Type B pancreatic cell (in vitro differentiated cells): ENCODE results near the gene CBL. TPM values are rescaled to one million over a fixed set of nuclear protein-coding genes. Genes with fewer than 3 reads are reported as not detected.

Experiments
- DNase-seq: peaks from one replicate; pipeline ENCODE4 v3.0.0; 2021; ENCODE audit warnings: mixed read lengths; ENCODE audit not compliant: unreplicated experiment; ENCODE audit errors: extremely low spot score
- H3K27ac Mint-ChIP-seq: 2 replicates; pipeline ENCODE4 v1.8.0; 2021; ENCODE audit warnings: mild to moderate bottlenecking, mixed read lengths
- H3K27me3 Mint-ChIP-seq: 2 replicates; pipeline ENCODE4 v1.8.0; 2021; ENCODE audit warnings: mixed read lengths
- H3K36me3 Mint-ChIP-seq: 2 replicates; pipeline ENCODE4 v1.8.0; 2021; ENCODE audit warnings: mixed read lengths
- H3K4me1 Mint-ChIP-seq: one replicate; pipeline ENCODE4 v1.8.0; 2021; ENCODE audit warnings: mixed read lengths; ENCODE audit not compliant: unreplicated experiment
- H3K4me3 Mint-ChIP-seq: 2 replicates; pipeline ENCODE4 v1.8.0; 2021; ENCODE audit warnings: mild to moderate bottlenecking, mixed read lengths
- H3K9me3 Mint-ChIP-seq: 2 replicates; pipeline ENCODE4 v1.8.0; 2021; ENCODE audit warnings: mixed read lengths
- CTCF ChIP-seq: fragments of 200-600 bp; sonication (generic); conservative IDR thresholded peaks from 2 replicates; pipeline ENCODE4 v1.5.0; 2021; ENCODE audit warnings: antibody characterized with exemption, mild to moderate bottlenecking
- total RNA-seq: library from RNA; stranded (reverse); gene quantifications from 2 replicates; pipeline ENCODE4 v1.2.1, GENCODE V29; 2021; ENCODE audit warnings: low replicate concordance

The CBL gene
- total RNA-seq, 1 donor from 2014 or later: 21.1 TPM

GRCh38 chr11:119300198-119300964, 94.2 kb downstream of the CBL start:
- no peak overlapping the region for H3K27ac Mint-ChIP-seq
- H3K9me3 Mint-ChIP-seq: no peaks in the 10 kb centered on the region
- TF ChIP-seq CTCF: no peak
- DNase-seq: no peak
- H3K27me3 Mint-ChIP-seq: no peaks in the 10 kb centered on the region
- H3K4me3 Mint-ChIP-seq: no peak overlapping the region
- no peaks in the 10 kb centered on the region for H3K4me1 Mint-ChIP-seq
- peaks cover 52% of the 10 kb centered on the region for H3K36me3 Mint-ChIP-seq

- H3K4me3 Mint-ChIP-seq: no peak overlapping the region
- peaks cover 3% of the 10 kb centered on the region for H3K4me1 Mint-ChIP-seq
- H3K9me3 Mint-ChIP-seq: no peaks in the 10 kb centered on the region
- no peak overlapping the region for H3K27ac Mint-ChIP-seq
- no peaks in the 10 kb centered on the region for H3K27me3 Mint-ChIP-seq
- no peak for TF ChIP-seq CTCF
- H3K36me3 Mint-ChIP-seq: peaks cover 46% of the 10 kb centered on the region
- DNase-seq: no peak
Measured at GRCh38 chr11:119303227-119303718, 97.1 kb downstream of the CBL start.

GRCh38 chr11:119305556-119306372, 99.6 kb downstream of the CBL start:
- Mint-ChIP-seq H3K27me3 (no peaks in the 10 kb centered on the region), H3K9me3 (no peaks in the 10 kb centered on the region), H3K27ac (no peak overlapping the region), H3K4me1 (peaks cover 3% of the 10 kb centered on the region), H3K4me3 (no peak overlapping the region), H3K36me3 (peaks cover 31% of the 10 kb centered on the region)
- no peak for DNase-seq
- TF ChIP-seq CTCF: no peak

- H3K27me3 Mint-ChIP-seq: no peaks in the 10 kb centered on the region
- H3K4me3 Mint-ChIP-seq: no peak overlapping the region
- no peaks in the 10 kb centered on the region for H3K9me3 Mint-ChIP-seq
- peaks cover 3% of the 10 kb centered on the region for H3K4me1 Mint-ChIP-seq
- H3K36me3 Mint-ChIP-seq: peaks cover 25% of the 10 kb centered on the region
- no peak for TF ChIP-seq CTCF
- no peak overlapping the region for H3K27ac Mint-ChIP-seq
- DNase-seq: no peak
Measured at GRCh38 chr11:119306373-119306890, 100.3 kb downstream of the CBL start.

GRCh38 chr11:119307219-119307618, 101.1 kb downstream of the CBL start:
- Mint-ChIP-seq H3K27me3 (no peaks in the 10 kb centered on the region), H3K36me3 (peaks cover 23% of the 10 kb centered on the region), H3K4me3 (no peak overlapping the region), H3K27ac (no peak overlapping the region), H3K9me3 (no peaks in the 10 kb centered on the region), H3K4me1 (peaks cover 3% of the 10 kb centered on the region)
- TF ChIP-seq CTCF: no peak
- no peak for DNase-seq
